NCI-H526 treated with DMSO at 0.1 percent for 48 hours (cell line): Measurements from ENCODE around the gene HNRNPUL2.

Experiments used
- DNase-seq: peaks from one replicate; lab custom pipeline; 2025; lab: John Stamatoyannopoulos, UW

The HNRNPUL2 gene

GRCh38 chr11:62666259-62666926 lies 60.9 kb downstream of the HNRNPUL2 start:
- DNase-seq = no peak

GRCh38 chr11:62665599-62666258 lies 61.5 kb downstream of the HNRNPUL2 start:
- no peak for DNase-seq

- peak; percentile 95 for DNase-seq
These were observed 62.1 kb downstream of the HNRNPUL2 start, which contains the start of the genes C11orf98 and CSKMT for GRCh38 chr11:62665075-62665598. C11orf98 (minus strand) TSS chr11:62665210; CDS start chr11:62665169, 41 bp downstream. CSKMT (plus strand) TSS chr11:62665312; CDS start chr11:62665880, 568 bp downstream.

GRCh38 chr11:62664405-62665074 lies 62.7 kb downstream of the HNRNPUL2 start:
- DNase-seq = peak; percentile 79
